Measurements from ENCODE around the gene NKX1-1. TPM values are rescaled to one million over a fixed set of nuclear protein-coding genes. Genes with fewer than 3 reads are reported as not detected.

NKX1-1 gene
- not detected for polyA plus RNA-seq (2012; ENCODE audit: insufficient read length, low read depth)

GRCh38 chr4:1406394-1406980, at the start of gene NKX1-1:
Gene NKX1-1, minus strand, starts transcription at chr4:1406442. Its CDS starts 0 bp downstream, at chr4:1406442.
- TF ChIP-seq TAF1 (IDR thresholded peaks at IDR 0.05; ENCODE audit: borderline replicate concordance, insufficient read depth, low read length) (no peak), FOXP2 (optimal IDR thresholded peaks at IDR 0.05; ENCODE audit: borderline replicate concordance, extremely low read depth, extremely low read length, insufficient read depth) (no peak), POLR2AphosphoS5 (IDR thresholded peaks at IDR 0.05; ENCODE audit: low read depth, low read length) (no peak), SIN3A (IDR thresholded peaks at IDR 0.05; ENCODE audit: borderline replicate concordance, insufficient read depth, low read length) (no peak)
- TF ChIP-seq, protein P1, sequence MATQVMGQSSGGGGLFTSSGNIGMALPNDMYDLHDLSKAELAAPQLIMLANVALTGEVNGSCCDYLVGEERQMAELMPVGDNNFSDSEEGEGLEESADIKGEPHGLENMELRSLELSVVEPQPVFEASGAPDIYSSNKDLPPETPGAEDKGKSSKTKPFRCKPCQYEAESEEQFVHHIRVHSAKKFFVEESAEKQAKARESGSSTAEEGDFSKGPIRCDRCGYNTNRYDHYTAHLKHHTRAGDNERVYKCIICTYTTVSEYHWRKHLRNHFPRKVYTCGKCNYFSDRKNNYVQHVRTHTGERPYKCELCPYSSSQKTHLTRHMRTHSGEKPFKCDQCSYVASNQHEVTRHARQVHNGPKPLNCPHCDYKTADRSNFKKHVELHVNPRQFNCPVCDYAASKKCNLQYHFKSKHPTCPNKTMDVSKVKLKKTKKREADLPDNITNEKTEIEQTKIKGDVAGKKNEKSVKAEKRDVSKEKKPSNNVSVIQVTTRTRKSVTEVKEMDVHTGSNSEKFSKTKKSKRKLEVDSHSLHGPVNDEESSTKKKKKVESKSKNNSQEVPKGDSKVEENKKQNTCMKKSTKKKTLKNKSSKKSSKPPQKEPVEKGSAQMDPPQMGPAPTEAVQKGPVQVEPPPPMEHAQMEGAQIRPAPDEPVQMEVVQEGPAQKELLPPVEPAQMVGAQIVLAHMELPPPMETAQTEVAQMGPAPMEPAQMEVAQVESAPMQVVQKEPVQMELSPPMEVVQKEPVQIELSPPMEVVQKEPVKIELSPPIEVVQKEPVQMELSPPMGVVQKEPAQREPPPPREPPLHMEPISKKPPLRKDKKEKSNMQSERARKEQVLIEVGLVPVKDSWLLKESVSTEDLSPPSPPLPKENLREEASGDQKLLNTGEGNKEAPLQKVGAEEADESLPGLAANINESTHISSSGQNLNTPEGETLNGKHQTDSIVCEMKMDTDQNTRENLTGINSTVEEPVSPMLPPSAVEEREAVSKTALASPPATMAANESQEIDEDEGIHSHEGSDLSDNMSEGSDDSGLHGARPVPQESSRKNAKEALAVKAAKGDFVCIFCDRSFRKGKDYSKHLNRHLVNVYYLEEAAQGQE (IDR thresholded peaks at IDR 0.05; ENCODE audit: insufficient read depth in 1 of 2, low read depth in 2 of 2, low read length in 2 of 2), result no peak

DNA sequence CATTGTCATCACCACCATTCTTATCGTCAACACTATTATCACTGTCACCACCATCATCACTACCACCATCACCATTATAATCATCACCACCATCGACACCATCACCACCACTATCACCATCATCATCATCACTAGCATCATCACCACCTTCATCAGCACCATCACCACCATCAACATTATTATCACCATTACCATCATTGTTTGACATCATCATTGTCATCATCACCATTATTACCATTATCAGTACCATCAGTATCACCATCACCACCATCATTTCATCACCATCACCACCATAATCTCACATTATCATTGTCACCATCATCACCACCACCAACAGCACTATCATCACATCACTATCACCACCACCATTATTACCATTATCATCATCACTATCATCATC, 47.5 kb upstream of the NKX1-1 start:
- TF ChIP-seq TAF1 (IDR thresholded peaks at IDR 0.05; ENCODE audit: borderline replicate concordance, insufficient read depth, low read length), result no peak
- TF ChIP-seq, protein P1 (IDR thresholded peaks at IDR 0.05; ENCODE audit: insufficient read depth in 1 of 2, low read depth in 2 of 2, low read length in 2 of 2), result no peak

- TF ChIP-seq, protein P1 (IDR thresholded peaks at IDR 0.05; ENCODE audit: insufficient read depth in 1 of 2, low read depth in 2 of 2, low read length in 2 of 2), result no peak
- no peak for TF ChIP-seq SIN3A (IDR thresholded peaks at IDR 0.05; ENCODE audit: borderline replicate concordance, insufficient read depth, low read length)
- TF ChIP-seq POLR2AphosphoS5 (IDR thresholded peaks at IDR 0.05; ENCODE audit: low read depth, low read length), result no peak
- no peak for TF ChIP-seq FOXP2 (optimal IDR thresholded peaks at IDR 0.05; ENCODE audit: borderline replicate concordance, extremely low read depth, extremely low read length, insufficient read depth)
- TF ChIP-seq TAF1 (IDR thresholded peaks at IDR 0.05; ENCODE audit: borderline replicate concordance, insufficient read depth, low read length), result no peak
Observed at GRCh38 chr4:1452431-1453051, 46.3 kb upstream of the NKX1-1 start.

GRCh38 chr4:1451752-1452122, 45.5 kb upstream of the NKX1-1 start:
- TF ChIP-seq FOXP2 (optimal IDR thresholded peaks at IDR 0.05; ENCODE audit: borderline replicate concordance, extremely low read depth, extremely low read length, insufficient read depth) (no peak), SIN3A (IDR thresholded peaks at IDR 0.05; ENCODE audit: borderline replicate concordance, insufficient read depth, low read length) (no peak), TAF1 (IDR thresholded peaks at IDR 0.05; ENCODE audit: borderline replicate concordance, insufficient read depth, low read length) (no peak), POLR2AphosphoS5 (IDR thresholded peaks at IDR 0.05; ENCODE audit: low read depth, low read length) (no peak)
- TF ChIP-seq, protein P1 (IDR thresholded peaks at IDR 0.05; ENCODE audit: insufficient read depth in 1 of 2, low read depth in 2 of 2, low read length in 2 of 2), result no peak
